ENCODE data around the gene GTF2I. TPM values are rescaled to one million over a fixed set of nuclear protein-coding genes. Genes with fewer than 3 reads are reported as not detected.

Gene GTF2I
- total and polyA plus RNA-seq, 10 of the 15 experiments (the other 5 are each of a cell fraction or from before 2014, with no cell fraction given) = 6.7 to 172 (median 96.9) TPM

DNA sequence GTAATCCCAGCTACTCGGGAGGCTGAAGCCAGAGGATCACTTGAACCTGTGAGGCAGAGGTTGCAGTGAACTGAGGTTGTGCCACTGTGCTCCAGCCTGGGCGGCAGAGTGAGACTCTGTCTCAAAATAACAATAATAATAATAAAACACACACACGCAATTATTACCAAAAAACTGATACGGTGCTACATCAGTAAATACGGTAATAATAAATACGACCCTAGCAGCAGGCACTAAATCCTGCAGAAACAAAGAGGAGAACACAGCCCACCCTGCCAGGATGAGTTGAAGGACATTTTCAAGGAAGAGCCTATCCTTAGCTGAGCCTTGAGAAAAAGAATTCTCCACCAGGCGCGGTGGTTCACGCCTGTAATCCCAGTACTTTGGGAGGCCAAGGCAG, 34.4 kb upstream of the GTF2I start (continued):
- TF ChIP-seq, protein P1, sequence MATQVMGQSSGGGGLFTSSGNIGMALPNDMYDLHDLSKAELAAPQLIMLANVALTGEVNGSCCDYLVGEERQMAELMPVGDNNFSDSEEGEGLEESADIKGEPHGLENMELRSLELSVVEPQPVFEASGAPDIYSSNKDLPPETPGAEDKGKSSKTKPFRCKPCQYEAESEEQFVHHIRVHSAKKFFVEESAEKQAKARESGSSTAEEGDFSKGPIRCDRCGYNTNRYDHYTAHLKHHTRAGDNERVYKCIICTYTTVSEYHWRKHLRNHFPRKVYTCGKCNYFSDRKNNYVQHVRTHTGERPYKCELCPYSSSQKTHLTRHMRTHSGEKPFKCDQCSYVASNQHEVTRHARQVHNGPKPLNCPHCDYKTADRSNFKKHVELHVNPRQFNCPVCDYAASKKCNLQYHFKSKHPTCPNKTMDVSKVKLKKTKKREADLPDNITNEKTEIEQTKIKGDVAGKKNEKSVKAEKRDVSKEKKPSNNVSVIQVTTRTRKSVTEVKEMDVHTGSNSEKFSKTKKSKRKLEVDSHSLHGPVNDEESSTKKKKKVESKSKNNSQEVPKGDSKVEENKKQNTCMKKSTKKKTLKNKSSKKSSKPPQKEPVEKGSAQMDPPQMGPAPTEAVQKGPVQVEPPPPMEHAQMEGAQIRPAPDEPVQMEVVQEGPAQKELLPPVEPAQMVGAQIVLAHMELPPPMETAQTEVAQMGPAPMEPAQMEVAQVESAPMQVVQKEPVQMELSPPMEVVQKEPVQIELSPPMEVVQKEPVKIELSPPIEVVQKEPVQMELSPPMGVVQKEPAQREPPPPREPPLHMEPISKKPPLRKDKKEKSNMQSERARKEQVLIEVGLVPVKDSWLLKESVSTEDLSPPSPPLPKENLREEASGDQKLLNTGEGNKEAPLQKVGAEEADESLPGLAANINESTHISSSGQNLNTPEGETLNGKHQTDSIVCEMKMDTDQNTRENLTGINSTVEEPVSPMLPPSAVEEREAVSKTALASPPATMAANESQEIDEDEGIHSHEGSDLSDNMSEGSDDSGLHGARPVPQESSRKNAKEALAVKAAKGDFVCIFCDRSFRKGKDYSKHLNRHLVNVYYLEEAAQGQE (IDR thresholded peaks at IDR 0.05; ENCODE audit: low read depth, low read length) = no peak
- TF ChIP-seq E2F4 (IDR thresholded peaks at IDR 0.05; ENCODE audit: low read depth, low read length) (no peak), CHD2 (IDR thresholded peaks at IDR 0.05; ENCODE audit: borderline replicate concordance, low read depth, low read length) (no peak), MEF2A (IDR thresholded peaks at IDR 0.05; ENCODE audit: insufficient read depth, low read depth, low read length) (no peak)
- TF ChIP-seq, protein P2, sequence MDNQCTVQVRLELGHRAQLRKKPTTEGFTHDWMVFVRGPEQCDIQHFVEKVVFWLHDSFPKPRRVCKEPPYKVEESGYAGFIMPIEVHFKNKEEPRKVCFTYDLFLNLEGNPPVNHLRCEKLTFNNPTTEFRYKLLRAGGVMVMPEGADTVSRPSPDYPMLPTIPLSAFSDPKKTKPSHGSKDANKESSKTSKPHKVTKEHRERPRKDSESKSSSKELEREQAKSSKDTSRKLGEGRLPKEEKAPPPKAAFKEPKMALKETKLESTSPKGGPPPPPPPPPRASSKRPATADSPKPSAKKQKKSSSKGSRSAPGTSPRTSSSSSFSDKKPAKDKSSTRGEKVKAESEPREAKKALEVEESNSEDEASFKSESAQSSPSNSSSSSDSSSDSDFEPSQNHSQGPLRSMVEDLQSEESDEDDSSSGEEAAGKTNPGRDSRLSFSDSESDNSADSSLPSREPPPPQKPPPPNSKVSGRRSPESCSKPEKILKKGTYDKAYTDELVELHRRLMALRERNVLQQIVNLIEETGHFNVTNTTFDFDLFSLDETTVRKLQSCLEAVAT (IDR thresholded peaks at IDR 0.05) = no peak
- TF ChIP-seq, protein P3, sequence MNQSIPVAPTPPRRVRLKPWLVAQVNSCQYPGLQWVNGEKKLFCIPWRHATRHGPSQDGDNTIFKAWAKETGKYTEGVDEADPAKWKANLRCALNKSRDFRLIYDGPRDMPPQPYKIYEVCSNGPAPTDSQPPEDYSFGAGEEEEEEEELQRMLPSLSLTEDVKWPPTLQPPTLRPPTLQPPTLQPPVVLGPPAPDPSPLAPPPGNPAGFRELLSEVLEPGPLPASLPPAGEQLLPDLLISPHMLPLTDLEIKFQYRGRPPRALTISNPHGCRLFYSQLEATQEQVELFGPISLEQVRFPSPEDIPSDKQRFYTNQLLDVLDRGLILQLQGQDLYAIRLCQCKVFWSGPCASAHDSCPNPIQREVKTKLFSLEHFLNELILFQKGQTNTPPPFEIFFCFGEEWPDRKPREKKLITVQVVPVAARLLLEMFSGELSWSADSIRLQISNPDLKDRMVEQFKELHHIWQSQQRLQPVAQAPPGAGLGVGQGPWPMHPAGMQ (IDR thresholded peaks at IDR 0.05; ENCODE audit: borderline replicate concordance) = no peak
